Measurements from ENCODE around the gene ANKRD13B. TPM values are rescaled to one million over a fixed set of nuclear protein-coding genes. Genes with fewer than 3 reads are reported as not detected.

The ANKRD13B gene
- total and polyA plus RNA-seq, 2 of the 13 experiments (the other 11 are each of a cell fraction or from before 2014, with no cell fraction given), result 1.7 to 1.8 TPM

- TF ChIP-seq HOXA5 (CRISPR knock-in tag; IDR thresholded peaks at IDR 0.05) (no peak), NR2F1 (CRISPR knock-in tag; IDR thresholded peaks at IDR 0.05) (no peak), ZNF572 (CRISPR knock-in tag; IDR thresholded peaks at IDR 0.05) (no peak), SP4 (CRISPR knock-in tag; IDR thresholded peaks at IDR 0.05) (peak; percentile 84; the same call in 1 of the 2 replicates), MBD4 (IDR thresholded peaks at IDR 0.05; ENCODE audit: borderline replicate concordance, low read length) (no peak), HOXA9 (CRISPR knock-in tag; IDR thresholded peaks at IDR 0.05; ENCODE audit: borderline replicate concordance) (no peak; the same call in 1 of the 2 replicates), GATAD2A (CRISPR knock-in tag; IDR thresholded peaks at IDR 0.05) (no peak), ZNF83 (CRISPR knock-in tag; IDR thresholded peaks at IDR 0.05; ENCODE audit: borderline replicate concordance) (no peak), ZNF276 (CRISPR knock-in tag; IDR thresholded peaks at IDR 0.05; ENCODE audit: low read depth) (0 out of 2 replicates have a peak, but pooled peaks have one; percentile 47), ZFP91 (CRISPR knock-in tag; IDR thresholded peaks at IDR 0.05; ENCODE audit: borderline replicate concordance) (peak; percentile 78), CBX5 (CRISPR knock-in tag; IDR thresholded peaks at IDR 0.05; ENCODE audit: borderline replicate concordance) (no peak), MEF2D (CRISPR knock-in tag; IDR thresholded peaks at IDR 0.05) (no peak), ZNF562 (CRISPR knock-in tag; IDR thresholded peaks at IDR 0.05; ENCODE audit: borderline replicate concordance) (no peak), LBX2 (CRISPR knock-in tag; IDR thresholded peaks at IDR 0.05; ENCODE audit: borderline replicate concordance) (peak; percentile 77; the same call in 1 of the 2 replicates), NCOA2 (CRISPR knock-in tag; IDR thresholded peaks at IDR 0.05) (peak; percentile 19; the same call in 1 of the 2 replicates), SRF (IDR thresholded peaks at IDR 0.05; ENCODE audit: low read depth, low read length) (no peak), ZNF20 (CRISPR knock-in tag; IDR thresholded peaks at IDR 0.05) (no peak), ELF4 (CRISPR knock-in tag; IDR thresholded peaks at IDR 0.05; ENCODE audit: borderline replicate concordance) (no peak), MLLT10 (CRISPR knock-in tag; IDR thresholded peaks at IDR 0.05) (no peak), NFIC (IDR thresholded peaks at IDR 0.05; ENCODE audit: low read length) (no peak), NR1H2 (CRISPR knock-in tag; IDR thresholded peaks at IDR 0.05; ENCODE audit: borderline replicate concordance, low read depth) (no peak), FOXO4 (CRISPR knock-in tag; conservative IDR thresholded peaks at IDR 0.05) (no peak), ETV5 (CRISPR knock-in tag; IDR thresholded peaks at IDR 0.05; ENCODE audit: borderline replicate concordance) (peak; percentile 55), NFATC3 (CRISPR knock-in tag; IDR thresholded peaks at IDR 0.05) (0 out of 2 replicates have a peak, but pooled peaks have one; percentile 51), ZNF275 (CRISPR knock-in tag; IDR thresholded peaks at IDR 0.05; ENCODE audit: borderline replicate concordance) (no peak)
Observed at GRCh38 chr17:29613352-29613837, 20.5 kb downstream of the ANKRD13B start (continued).

Data from HepG2 (cell line).